AG09309 (cell line): ENCODE measurements around the gene ARFRP1.
"Not testable (repeated sequence)": the region's sequence is repeated elsewhere in the genome, so short reads cannot be mapped to it uniquely, and the experiment has no call there.

Experiments
- DNase-seq: peaks from one replicate; pipeline ENCODE4 v3.0.0-alpha.2; 2010; ENCODE audit warnings: low read depth
- H3K4me3 ChIP-seq: 2 replicates; pipeline ENCODE4 v1.5.1; 2011; ENCODE audit warnings: mild to moderate bottlenecking, low read depth, low read length, moderate library complexity; ENCODE audit not compliant: control insufficient read depth
- TF ChIP-seq, protein P1 (sequence below): IDR thresholded peaks from 2 replicates; pipeline ENCODE4 v1.5.1; 2011; ENCODE audit warnings: mild to moderate bottlenecking, low read depth, low read length, inconsistent platforms; ENCODE audit not compliant: insufficient read depth, control insufficient read depth; ENCODE audit errors: missing control alignments

ARFRP1 gene

GRCh38 chr20:63675681-63676368 is 32.0 kb downstream of the ARFRP1 start:
- H3K4me3 ChIP-seq = no peak overlapping the region
- no peak for DNase-seq
- TF ChIP-seq, protein P1, sequence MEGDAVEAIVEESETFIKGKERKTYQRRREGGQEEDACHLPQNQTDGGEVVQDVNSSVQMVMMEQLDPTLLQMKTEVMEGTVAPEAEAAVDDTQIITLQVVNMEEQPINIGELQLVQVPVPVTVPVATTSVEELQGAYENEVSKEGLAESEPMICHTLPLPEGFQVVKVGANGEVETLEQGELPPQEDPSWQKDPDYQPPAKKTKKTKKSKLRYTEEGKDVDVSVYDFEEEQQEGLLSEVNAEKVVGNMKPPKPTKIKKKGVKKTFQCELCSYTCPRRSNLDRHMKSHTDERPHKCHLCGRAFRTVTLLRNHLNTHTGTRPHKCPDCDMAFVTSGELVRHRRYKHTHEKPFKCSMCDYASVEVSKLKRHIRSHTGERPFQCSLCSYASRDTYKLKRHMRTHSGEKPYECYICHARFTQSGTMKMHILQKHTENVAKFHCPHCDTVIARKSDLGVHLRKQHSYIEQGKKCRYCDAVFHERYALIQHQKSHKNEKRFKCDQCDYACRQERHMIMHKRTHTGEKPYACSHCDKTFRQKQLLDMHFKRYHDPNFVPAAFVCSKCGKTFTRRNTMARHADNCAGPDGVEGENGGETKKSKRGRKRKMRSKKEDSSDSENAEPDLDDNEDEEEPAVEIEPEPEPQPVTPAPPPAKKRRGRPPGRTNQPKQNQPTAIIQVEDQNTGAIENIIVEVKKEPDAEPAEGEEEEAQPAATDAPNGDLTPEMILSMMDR = no peak

GRCh38 chr20:63673951-63674350 is 33.8 kb downstream of the ARFRP1 start:
- TF ChIP-seq, protein P1 = no peak
- no peak for DNase-seq
- H3K4me3 ChIP-seq = no peak overlapping the region

- TF ChIP-seq, protein P1 = no peak
- DNase-seq = no peak
- no peak overlapping the region for H3K4me3 ChIP-seq
Measured at GRCh38 chr20:63672666-63673065, 35.1 kb downstream of the ARFRP1 start.

GRCh38 chr20:63671695-63672094 is 36.1 kb downstream of the ARFRP1 start:
- not testable (repeated sequence) for DNase-seq, H3K4me3 ChIP-seq

DNA sequence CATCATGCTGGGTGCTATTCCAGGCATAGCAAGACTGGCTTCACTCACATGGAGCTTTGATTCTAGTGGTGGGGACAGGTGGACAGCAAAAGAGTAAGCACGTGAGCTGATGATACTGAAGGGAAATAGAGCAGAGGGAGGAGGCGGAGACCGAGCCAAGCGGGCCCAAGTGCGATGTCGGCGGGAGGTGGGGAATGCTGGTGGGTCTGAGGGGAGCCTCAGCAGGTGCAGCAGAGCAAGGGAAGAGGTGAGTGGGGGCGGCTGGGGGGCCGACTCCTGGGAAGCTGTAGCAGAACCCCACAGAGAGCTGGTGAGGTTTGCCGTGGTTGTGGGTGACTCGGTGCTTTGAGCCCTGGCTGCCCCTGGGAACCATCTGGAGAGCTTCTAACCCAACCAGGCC is 39.4 kb downstream of the ARFRP1 start:
- H3K4me3 ChIP-seq = no peak overlapping the region
- DNase-seq = no peak
- TF ChIP-seq, protein P1 = no peak

DNA sequence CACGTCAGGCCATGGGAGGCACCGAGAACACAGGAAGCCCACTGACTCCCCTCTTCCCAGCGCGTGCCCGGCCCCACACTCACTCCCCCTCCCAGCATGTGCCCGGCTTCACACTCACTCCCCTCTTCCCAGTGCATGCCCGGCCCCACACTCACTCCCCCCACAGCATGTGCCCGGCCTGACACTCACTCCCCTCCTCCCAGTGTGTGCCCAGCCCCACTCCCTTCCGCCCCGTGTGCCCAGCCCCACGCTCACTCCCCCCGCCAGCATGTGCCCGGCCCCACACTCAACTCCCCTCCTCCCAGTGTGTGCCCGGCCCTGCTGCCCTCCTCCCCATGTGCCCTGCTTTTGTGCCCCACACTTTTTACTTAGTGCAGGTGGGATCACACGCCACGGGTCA is 39.9 kb downstream of the ARFRP1 start:
- TF ChIP-seq, protein P1 = no peak
- DNase-seq = no peak
- H3K4me3 ChIP-seq = no peak overlapping the region

DNA sequence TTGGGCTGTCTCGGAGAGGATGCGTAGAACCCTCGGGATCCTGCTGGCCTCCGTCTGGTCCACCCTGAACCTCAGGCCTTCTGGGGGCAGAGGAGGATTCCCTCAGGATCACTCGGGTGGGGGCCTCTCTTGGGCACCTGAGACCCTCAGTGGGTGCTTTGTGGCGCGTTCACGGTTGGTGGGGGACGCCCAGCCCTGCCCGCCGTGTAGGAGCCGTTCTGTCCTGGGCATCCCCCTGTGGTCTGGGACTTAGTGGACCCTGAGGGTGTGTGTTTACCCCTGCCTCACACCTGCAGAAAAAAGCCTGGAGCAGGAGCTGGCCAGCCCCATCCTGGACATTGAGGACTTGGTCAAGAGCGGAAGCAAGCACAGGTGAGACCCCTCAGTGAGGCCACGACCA is 42.1 kb downstream of the ARFRP1 start:
- no peak for DNase-seq
- TF ChIP-seq, protein P1 = no peak
- no peak overlapping the region for H3K4me3 ChIP-seq
